ENCODE data around the gene CTU2. TPM values are rescaled to one million over a fixed set of nuclear protein-coding genes. Genes with fewer than 3 reads are reported as not detected.
A peak's percentile ranks its signal among the peaks of the same experiment; 100 is the strongest.

Gene CTU2
- total and polyA plus RNA-seq, 2 of the 8 experiments (the other 6 are each of a cell fraction or from before 2014, with no cell fraction given) = 32.7 to 42.9 TPM

DNA sequence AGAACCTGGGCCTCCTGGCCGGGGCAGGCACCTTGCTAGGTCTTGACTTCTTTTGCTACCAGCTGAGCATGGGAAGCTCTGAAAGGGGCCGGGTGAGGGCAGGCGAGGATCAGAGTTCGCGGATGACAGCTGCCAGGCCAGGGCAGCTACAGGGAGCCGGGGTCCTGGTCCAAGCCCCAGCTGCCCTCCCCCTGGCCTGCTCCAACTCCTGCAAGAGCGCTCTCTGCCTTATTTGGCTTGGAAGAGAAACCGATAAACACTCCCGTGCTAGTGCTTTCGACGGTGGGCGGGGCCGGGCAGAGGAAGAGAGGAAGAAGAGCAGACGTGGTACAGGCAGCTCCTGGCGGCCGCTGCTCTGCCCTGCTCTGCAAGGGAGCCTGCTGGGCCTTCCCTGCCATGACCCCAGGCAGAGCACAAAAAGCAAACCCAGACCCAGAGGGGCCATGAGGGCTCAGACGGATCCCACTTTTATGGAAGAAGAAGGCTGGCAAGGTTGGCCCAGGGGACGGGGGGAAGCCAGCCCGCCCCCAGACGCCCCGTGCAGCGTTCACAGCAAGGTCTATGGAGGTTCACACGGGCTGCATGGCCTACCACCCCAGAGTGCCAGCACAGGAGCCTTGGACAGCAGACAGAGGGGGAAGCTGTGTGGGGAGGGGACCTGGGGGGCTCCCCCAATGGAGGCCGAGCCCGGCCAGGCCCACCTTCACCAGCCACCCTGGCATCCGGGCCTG is 53.1 kb downstream of the CTU2 start (continued):
- TF ChIP-seq SRF (IDR thresholded peaks at IDR 0.05; ENCODE audit: low read depth, low read length) (peak; percentile 89), CREB1 (IDR thresholded peaks at IDR 0.05) (no peak), EZH2 (IDR thresholded peaks at IDR 0.05; ENCODE audit: low read depth, low read length, severe bottlenecking) (no peak), KDM1A (IDR thresholded peaks at IDR 0.05; ENCODE audit: borderline replicate concordance, low read length) (no peak), BRCA1 (IDR thresholded peaks at IDR 0.05; ENCODE audit: low read depth, low read length) (no peak), JUN (IDR thresholded peaks at IDR 0.05; ENCODE audit: low read depth, low read length) (no peak), TCF12 (IDR thresholded peaks at IDR 0.05; ENCODE audit: low read depth, low read length) (no peak), TBP (IDR thresholded peaks at IDR 0.05; ENCODE audit: low read depth, low read length) (no peak), EGR1 (IDR thresholded peaks at IDR 0.05; ENCODE audit: borderline replicate concordance, low read depth, low read length) (no peak), TEAD4 (IDR thresholded peaks at IDR 0.05; ENCODE audit: low read depth, low read length) (no peak), ATF3 (IDR thresholded peaks at IDR 0.05; ENCODE audit: insufficient read depth, low read depth, low read length) (no peak), BACH1 (IDR thresholded peaks at IDR 0.05; ENCODE audit: low read length) (no peak), CBX8 (IDR thresholded peaks at IDR 0.05; ENCODE audit: borderline replicate concordance, low read depth, low read length) (no peak), SIX5 (IDR thresholded peaks at IDR 0.05; ENCODE audit: low read depth, low read length) (no peak), BCL11A (IDR thresholded peaks at IDR 0.05; ENCODE audit: low read depth in 2 of 2, low read length in 2 of 2) (no peak), CHD1 (IDR thresholded peaks at IDR 0.05; ENCODE audit: low read depth, low read length) (no peak), RAD21 (IDR thresholded peaks at IDR 0.05 in 1 of 2, conservative IDR thresholded peaks at IDR 0.05 in 1 of 2; ENCODE audit: low read depth in 2 of 2, low read length in 2 of 2) (peak; percentile 37 to 50; a peak in 3 of 4 replicates), CEBPB (IDR thresholded peaks at IDR 0.05; ENCODE audit: low read depth, low read length) (no peak), POU5F1 (IDR thresholded peaks at IDR 0.05; ENCODE audit: low read depth, low read length) (no peak), SUZ12 (IDR thresholded peaks at IDR 0.05; ENCODE audit: low read length) (no peak), GTF2F1 (IDR thresholded peaks at IDR 0.05; ENCODE audit: borderline replicate concordance, low read depth, low read length) (no peak), JUND (IDR thresholded peaks at IDR 0.05; ENCODE audit: low read length) (no peak)
- TF ChIP-seq, protein P1, sequence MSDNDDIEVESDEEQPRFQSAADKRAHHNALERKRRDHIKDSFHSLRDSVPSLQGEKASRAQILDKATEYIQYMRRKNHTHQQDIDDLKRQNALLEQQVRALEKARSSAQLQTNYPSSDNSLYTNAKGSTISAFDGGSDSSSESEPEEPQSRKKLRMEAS (IDR thresholded peaks at IDR 0.05) = no peak

All from H1 (cell line).